Activated T-cell treated with anti-CD3 and anti-CD28 coated beads, Interleukin-2, amount 50 U/mL, for 24 hours (primary cell): ENCODE data around the gene ZNF549.

Experiments used
- DNase-seq: peaks from one replicate; pipeline ENCODE4 v3.0.0-alpha.2; 2020
- H3K27ac Mint-ChIP-seq: 2 replicates; pipeline ENCODE4 v1.8.0; 2020; ENCODE audit warnings: mild to moderate bottlenecking, mixed read lengths
- H3K27me3 Mint-ChIP-seq: 2 replicates; pipeline ENCODE4 v1.8.0; 2020; ENCODE audit warnings: mixed read lengths
- H3K36me3 Mint-ChIP-seq: 2 replicates; pipeline ENCODE4 v1.8.0; 2020; ENCODE audit warnings: low read depth, mixed read lengths
- H3K4me1 Mint-ChIP-seq: 2 replicates; pipeline ENCODE4 v1.8.0; 2020; ENCODE audit warnings: low read depth, mixed read lengths
- H3K4me3 Mint-ChIP-seq: 2 replicates; pipeline ENCODE4 v1.8.0; 2020; ENCODE audit warnings: mild to moderate bottlenecking, moderate library complexity, mixed read lengths
- H3K9me3 Mint-ChIP-seq: 2 replicates; pipeline ENCODE4 v1.8.0; 2020; ENCODE audit warnings: mixed read lengths

Gene ZNF549

GRCh38 chr19:57587529-57587928, 60.4 kb downstream of the ZNF549 start:
- Mint-ChIP-seq H3K4me1 (peaks cover 19% of the 10 kb centered on the region), H3K27me3 (no peaks in the 10 kb centered on the region), H3K4me3 (no peak overlapping the region), H3K9me3 (peaks cover 79% of the 10 kb centered on the region), H3K27ac (no peak overlapping the region), H3K36me3 (peaks cover 95% of the 10 kb centered on the region)
- no peak for DNase-seq

GRCh38 chr19:57599377-57599760, 72.2 kb downstream of the ZNF549 start:
- H3K27ac Mint-ChIP-seq = peak overlapping the region; percentile 79

DNA sequence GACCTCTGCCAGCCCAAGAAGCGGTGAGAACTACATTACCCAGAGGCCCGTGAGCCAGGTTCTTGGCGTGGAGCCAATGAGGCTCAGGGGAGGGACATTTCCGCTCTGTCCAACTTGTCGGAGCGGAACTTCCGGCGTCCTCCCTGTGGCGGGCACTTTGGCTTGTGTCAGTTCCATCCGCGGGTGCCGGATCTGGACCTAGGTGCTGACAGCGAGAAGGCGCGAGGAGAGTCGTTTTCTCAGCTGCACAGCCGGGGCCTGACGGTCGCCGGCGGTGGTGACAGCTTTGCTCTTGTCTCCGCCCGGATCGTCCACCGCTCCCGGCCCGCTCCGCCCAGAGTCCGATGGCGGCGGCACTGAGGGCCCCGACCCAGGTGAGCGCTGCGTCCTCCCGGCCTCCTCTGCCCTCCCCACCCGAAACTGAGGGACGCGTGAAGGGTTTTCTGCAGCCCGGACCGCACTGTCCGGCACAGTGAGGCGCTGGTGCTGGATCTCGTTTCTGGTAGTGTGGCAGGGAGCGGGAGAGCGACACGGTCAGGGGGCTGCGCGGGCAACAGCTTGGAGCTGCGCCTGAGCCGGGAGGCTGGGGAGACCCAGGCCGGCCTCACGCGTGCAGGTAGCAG, 72.7 kb downstream of the ZNF549 start, which contains the start of gene ZNF530:
TSS of gene ZNF530 (plus strand) at position 125 of the 623 bp plus-strand sequence. CDS start 4,461 bp downstream, outside the sequence.
- peak; percentile 92 for DNase-seq
- peaks cover 61% of the 10 kb centered on the region for H3K9me3 Mint-ChIP-seq
- H3K36me3 Mint-ChIP-seq = peaks cover 59% of the 10 kb centered on the region
- peak within 1 kb of the TSS; percentile 85 for H3K4me3 Mint-ChIP-seq
- H3K27ac Mint-ChIP-seq = peak within 1 kb of the TSS; percentile 79
- no peaks in the 10 kb centered on the region for H3K27me3 Mint-ChIP-seq
- peaks cover 20% of the 10 kb centered on the region for H3K4me1 Mint-ChIP-seq

More at GRCh38 chr19:57599377-57599760, 72.2 kb downstream of the ZNF549 start:
- Mint-ChIP-seq H3K4me3 (peak overlapping the region; percentile 85), H3K9me3 (peaks cover 60% of the 10 kb centered on the region), H3K27me3 (no peaks in the 10 kb centered on the region), H3K4me1 (peaks cover 20% of the 10 kb centered on the region), H3K36me3 (peaks cover 56% of the 10 kb centered on the region)
- DNase-seq = no peak

- H3K4me3 Mint-ChIP-seq = no peak overlapping the region
- no peaks in the 10 kb centered on the region for H3K27me3 Mint-ChIP-seq
- H3K27ac Mint-ChIP-seq = no peak overlapping the region
- H3K36me3 Mint-ChIP-seq = peaks cover 84% of the 10 kb centered on the region
- H3K4me1 Mint-ChIP-seq = no peaks in the 10 kb centered on the region
- H3K9me3 Mint-ChIP-seq = peaks cover 76% of the 10 kb centered on the region
- DNase-seq = no peak
Measured at GRCh38 chr19:57606931-57607330, 79.8 kb downstream of the ZNF549 start.
